Left lung (tissue), 8 donors: Measurements from ENCODE around the gene PSMD7. TPM values are rescaled to one million over a fixed set of nuclear protein-coding genes. Genes with fewer than 3 reads are reported as not detected.

Experiments used
- polyA plus RNA-seq, 6 donors: library from polyadenylated mRNA; unstranded; fragments of 120-200 nt; gene quantifications; one replicate each; pipeline ENCODE4 v1.2.1, GENCODE V29; 2013; ENCODE audit not compliant: insufficient read length in 6 of 6
- total RNA-seq, 2 donors: library from RNA; stranded (reverse); fragmentation: NEBNext Ultra II Directional; extraction: Animal tissue kit (Norgen Biotek cat#: 25700); gene quantifications; one replicate each; pipeline ENCODE4 v1.2.1, GENCODE V29; 2021
- donor health status: DM: no; HTN: yes; CAD: no.
- donor health status: DM: no; HTN: no; CAD: no.

Gene PSMD7
- total and polyA plus RNA-seq, 8 donors, result 50.8 to 85.3 (median 81.1) TPM

Other genes with a start within 250 kb of the PSMD7 start
- 1 to 10 TPM; 2.7 to 7.8 TPM for gene NPIPB15, start 79.5 kb downstream of the PSMD7 start, total RNA-seq
- 10 to 100 TPM in 3 of 6 donors, 1 to 10 TPM in 3; 2.3 to 11.8 (median 10.1) TPM for gene NPIPB15, start 79.5 kb downstream of the PSMD7 start, polyA plus RNA-seq
- gene CLEC18B, start 124.7 kb downstream of the PSMD7 start, total RNA-seq, result 1 to 10 TPM in 1 of 2 donors, not detected in 1; 2.2 TPM
- 1 to 10 TPM; 1.1 to 1.3 (median 1.1) TPM for gene CLEC18B, start 124.7 kb downstream of the PSMD7 start, polyA plus RNA-seq